ENCODE data around the gene CHRNA4. TPM values are rescaled to one million over a fixed set of nuclear protein-coding genes. Genes with fewer than 3 reads are reported as not detected.
A peak's percentile ranks its signal among the peaks of the same experiment; 100 is the strongest.

The CHRNA4 gene
- total and polyA plus RNA-seq, 2 of the 13 experiments (the other 11 are each of a cell fraction or from before 2014, with no cell fraction given) = not detected

DNA sequence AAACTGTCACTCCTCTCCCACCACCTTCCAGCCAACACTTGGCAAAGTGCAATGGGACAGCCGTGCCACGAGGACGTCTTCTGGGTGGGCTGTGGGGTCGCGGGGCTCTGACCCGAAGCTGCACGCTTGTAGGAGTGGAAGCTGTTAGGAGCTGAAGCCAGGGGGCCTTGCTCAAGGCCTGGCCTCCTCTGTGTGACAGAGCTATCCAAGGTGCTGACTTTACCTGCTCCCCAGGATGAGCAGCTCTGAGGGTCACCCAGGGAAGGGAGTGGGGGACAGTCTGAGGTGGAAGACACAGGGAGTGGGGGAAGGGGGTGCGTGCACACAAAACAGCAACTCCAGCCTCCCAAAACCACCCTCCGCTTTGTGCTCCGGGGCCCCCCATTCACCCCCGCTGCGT, 17.5 kb upstream of the CHRNA4 start (continued):
- peak; percentile 34; the same call in 1 of the 2 replicates for TF ChIP-seq THRA (CRISPR knock-in tag; IDR thresholded peaks at IDR 0.05; ENCODE audit: borderline replicate concordance)
- TF ChIP-seq, protein P1, sequence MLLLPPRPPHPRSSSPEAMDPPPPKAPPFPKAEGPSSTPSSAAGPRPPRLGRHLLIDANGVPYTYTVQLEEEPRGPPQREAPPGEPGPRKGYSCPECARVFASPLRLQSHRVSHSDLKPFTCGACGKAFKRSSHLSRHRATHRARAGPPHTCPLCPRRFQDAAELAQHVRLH (CRISPR knock-in tag; IDR thresholded peaks at IDR 0.05; ENCODE audit: borderline replicate concordance, low read depth) = 0 out of 2 replicates have a peak, but pooled peaks have one; percentile 47
- TF ChIP-seq, protein P2, sequence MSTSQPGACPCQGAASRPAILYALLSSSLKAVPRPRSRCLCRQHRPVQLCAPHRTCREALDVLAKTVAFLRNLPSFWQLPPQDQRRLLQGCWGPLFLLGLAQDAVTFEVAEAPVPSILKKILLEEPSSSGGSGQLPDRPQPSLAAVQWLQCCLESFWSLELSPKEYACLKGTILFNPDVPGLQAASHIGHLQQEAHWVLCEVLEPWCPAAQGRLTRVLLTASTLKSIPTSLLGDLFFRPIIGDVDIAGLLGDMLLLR (CRISPR knock-in tag; IDR thresholded peaks at IDR 0.05) = peak; percentile 45; the same call in 1 of the 2 replicates
- TF ChIP-seq KLF16 (CRISPR knock-in tag; IDR thresholded peaks at IDR 0.05) = 0 out of 4 replicates have a peak, but pooled peaks of 1 of the 2 experiments have one; percentile 44
- peak; percentile 39; the same call in 1 of the 2 replicates for TF ChIP-seq ZSCAN9 (CRISPR knock-in tag; IDR thresholded peaks at IDR 0.05; ENCODE audit: borderline replicate concordance)
- peak; percentile 37; the same call in 1 of the 2 replicates for TF ChIP-seq IRF2 (CRISPR knock-in tag; IDR thresholded peaks at IDR 0.05)
- no peak for TF ChIP-seq ZNF569 (CRISPR knock-in tag; IDR thresholded peaks at IDR 0.05; ENCODE audit: borderline replicate concordance)
- TF ChIP-seq, protein P3, sequence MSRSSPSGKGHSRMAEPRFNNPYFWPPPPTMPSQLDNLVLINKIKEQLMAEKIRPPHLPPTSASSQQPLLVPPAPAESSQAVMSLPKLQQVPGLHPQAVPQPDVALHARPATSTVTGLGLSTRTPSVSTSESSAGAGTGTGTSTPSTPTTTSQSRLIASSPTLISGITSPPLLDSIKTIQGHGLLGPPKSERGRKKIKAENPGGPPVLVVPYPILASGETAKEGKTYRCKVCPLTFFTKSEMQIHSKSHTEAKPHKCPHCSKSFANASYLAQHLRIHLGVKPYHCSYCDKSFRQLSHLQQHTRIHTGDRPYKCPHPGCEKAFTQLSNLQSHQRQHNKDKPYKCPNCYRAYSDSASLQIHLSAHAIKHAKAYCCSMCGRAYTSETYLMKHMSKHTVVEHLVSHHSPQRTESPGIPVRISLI (CRISPR knock-in tag; IDR thresholded peaks at IDR 0.05; ENCODE audit: borderline replicate concordance) = no peak
- no peak for TF ChIP-seq TP53 (CRISPR knock-in tag; conservative IDR thresholded peaks at IDR 0.05)
- TF ChIP-seq ELF3 (CRISPR knock-in tag; IDR thresholded peaks at IDR 0.05) = 0 out of 2 replicates have a peak, but pooled peaks have one; percentile 41
- TF ChIP-seq NAIF1 (CRISPR knock-in tag; IDR thresholded peaks at IDR 0.05; ENCODE audit: borderline replicate concordance) = no peak
- TF ChIP-seq ZNF775 (CRISPR knock-in tag; IDR thresholded peaks at IDR 0.05; ENCODE audit: borderline replicate concordance) = no peak
- TF ChIP-seq ZNF331 (CRISPR knock-in tag; IDR thresholded peaks at IDR 0.05) = 0 out of 2 replicates have a peak, but pooled peaks have one; percentile 33
- no peak for TF ChIP-seq KDM1A (CRISPR knock-in tag; IDR thresholded peaks at IDR 0.05)
- TF ChIP-seq TFAP4 (IDR thresholded peaks at IDR 0.05; ENCODE audit: borderline replicate concordance, low read depth) = no peak
- TF ChIP-seq ZNF224 (CRISPR knock-in tag; IDR thresholded peaks at IDR 0.05) = no peak
- TF ChIP-seq, protein P4, sequence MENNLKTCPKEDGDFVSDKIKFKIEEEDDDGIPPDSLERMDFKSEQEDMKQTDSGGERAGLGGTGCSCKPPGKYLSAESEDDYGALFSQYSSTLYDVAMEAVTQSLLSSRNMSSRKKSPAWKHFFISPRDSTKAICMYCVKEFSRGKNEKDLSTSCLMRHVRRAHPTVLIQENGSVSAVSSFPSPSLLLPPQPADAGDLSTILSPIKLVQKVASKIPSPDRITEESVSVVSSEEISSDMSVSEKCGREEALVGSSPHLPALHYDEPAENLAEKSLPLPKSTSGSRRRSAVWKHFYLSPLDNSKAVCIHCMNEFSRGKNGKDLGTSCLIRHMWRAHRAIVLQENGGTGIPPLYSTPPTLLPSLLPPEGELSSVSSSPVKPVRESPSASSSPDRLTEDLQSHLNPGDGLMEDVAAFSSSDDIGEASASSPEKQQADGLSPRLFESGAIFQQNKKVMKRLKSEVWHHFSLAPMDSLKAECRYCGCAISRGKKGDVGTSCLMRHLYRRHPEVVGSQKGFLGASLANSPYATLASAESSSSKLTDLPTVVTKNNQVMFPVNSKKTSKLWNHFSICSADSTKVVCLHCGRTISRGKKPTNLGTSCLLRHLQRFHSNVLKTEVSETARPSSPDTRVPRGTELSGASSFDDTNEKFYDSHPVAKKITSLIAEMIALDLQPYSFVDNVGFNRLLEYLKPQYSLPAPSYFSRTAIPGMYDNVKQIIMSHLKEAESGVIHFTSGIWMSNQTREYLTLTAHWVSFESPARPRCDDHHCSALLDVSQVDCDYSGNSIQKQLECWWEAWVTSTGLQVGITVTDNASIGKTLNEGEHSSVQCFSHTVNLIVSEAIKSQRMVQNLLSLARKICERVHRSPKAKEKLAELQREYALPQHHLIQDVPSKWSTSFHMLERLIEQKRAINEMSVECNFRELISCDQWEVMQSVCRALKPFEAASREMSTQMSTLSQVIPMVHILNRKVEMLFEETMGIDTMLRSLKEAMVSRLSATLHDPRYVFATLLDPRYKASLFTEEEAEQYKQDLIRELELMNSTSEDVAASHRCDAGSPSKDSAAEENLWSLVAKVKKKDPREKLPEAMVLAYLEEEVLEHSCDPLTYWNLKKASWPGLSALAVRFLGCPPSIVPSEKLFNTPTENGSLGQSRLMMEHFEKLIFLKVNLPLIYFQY (CRISPR knock-in tag; IDR thresholded peaks at IDR 0.05; ENCODE audit: borderline replicate concordance) = no peak
- peak; percentile 39; the same call in 1 of the 2 replicates for TF ChIP-seq ZBTB20 (CRISPR knock-in tag; IDR thresholded peaks at IDR 0.05; ENCODE audit: borderline replicate concordance, low read depth)
- TF ChIP-seq REL (CRISPR knock-in tag; conservative IDR thresholded peaks at IDR 0.05) = no peak
- TF ChIP-seq, protein P5, sequence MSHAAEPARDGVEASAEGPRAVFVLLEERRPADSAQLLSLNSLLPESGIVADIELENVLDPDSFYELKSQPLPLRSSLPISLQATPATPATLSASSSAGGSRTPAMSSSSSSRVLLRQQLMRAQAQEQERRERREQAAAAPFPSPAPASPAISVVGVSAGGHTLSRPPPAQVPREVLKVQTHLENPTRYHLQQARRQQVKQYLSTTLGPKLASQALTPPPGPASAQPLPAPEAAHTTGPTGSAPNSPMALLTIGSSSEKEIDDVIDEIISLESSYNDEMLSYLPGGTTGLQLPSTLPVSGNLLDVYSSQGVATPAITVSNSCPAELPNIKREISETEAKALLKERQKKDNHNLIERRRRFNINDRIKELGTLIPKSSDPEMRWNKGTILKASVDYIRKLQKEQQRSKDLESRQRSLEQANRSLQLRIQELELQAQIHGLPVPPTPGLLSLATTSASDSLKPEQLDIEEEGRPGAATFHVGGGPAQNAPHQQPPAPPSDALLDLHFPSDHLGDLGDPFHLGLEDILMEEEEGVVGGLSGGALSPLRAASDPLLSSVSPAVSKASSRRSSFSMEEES (CRISPR knock-in tag; IDR thresholded peaks at IDR 0.05) = peak; percentile 56
